HG02571 (cell line): ENCODE data around the gene CRTC2.

Experiments used
- ATAC-seq: cut with Tn5 transposase; IDR thresholded peaks from one replicate; pipeline ENCODE4 v1.9.1; 2021; ENCODE audit warnings: mild to moderate bottlenecking, moderate library complexity; ENCODE audit not compliant: unreplicated experiment

The CRTC2 gene

GRCh38 chr1:153899509-153899908 is 58.9 kb downstream of the CRTC2 start:
- no peak for ATAC-seq
